GM18909 (cell line): ENCODE data around the gene PDE10A.

ENCODE experiments used
- ATAC-seq: cut with Tn5 transposase; IDR thresholded peaks from one replicate; pipeline ENCODE4 v1.9.1; 2021; ENCODE audit warnings: mild to moderate bottlenecking; ENCODE audit not compliant: unreplicated experiment, poor library complexity

PDE10A gene

DNA sequence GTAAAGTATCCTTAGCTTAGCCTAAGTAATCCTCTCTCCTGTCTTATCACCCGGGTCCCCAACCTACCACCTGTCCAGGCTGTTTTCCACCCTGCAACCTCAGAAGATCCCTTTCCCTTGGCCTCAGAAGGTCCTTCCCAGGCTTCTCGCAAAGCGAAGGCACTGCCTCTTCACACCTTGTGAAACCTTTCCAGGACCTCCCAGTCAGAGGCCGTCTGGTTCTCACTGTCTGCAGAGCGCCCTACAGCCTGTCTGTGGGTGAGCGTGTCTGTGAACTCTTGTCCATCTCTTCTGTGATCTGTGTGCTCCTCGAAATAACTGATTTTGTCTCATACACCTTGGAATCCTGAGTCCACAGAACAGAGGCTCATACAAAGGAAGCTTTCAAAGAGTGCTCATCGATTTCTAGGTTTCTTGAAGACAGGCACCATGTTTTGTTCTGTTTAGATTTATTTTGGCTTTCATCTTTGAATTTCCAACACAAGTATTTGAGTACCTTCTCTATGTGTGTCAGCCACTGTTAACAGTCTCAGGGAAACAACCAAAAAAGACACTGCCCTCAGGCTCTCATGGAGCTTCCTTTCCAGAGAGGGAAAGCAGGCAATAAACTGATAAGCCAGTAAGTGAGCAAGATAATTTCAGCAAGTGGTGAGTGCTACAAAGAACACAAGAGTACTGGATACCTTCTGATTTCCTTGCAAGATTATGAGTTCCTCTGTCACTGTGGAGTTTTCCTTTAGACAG lies 6.3 kb downstream of the PDE10A start:
- no peak for ATAC-seq

GRCh38 chr6:165655191-165655590 lies 7.8 kb downstream of the PDE10A start:
- no peak for ATAC-seq

DNA sequence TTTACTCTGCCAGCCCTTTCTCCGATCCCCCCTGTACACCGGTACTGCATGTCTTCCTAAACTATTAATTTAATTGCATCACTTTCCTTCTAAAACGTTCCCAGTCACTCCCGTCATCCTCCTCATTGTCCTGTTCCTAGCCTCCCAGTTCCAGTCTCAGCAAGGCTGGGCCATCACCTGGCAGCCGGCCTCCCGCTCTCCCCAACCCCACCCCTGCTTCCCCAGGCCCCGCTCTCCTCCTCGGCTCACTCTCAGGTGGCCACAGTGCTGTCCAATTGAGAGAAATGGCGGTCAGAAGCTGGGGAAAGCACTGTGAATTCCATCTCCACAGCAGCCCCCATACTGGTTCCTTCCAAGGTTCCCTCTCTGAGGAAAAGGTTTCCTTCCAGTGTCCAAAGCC lies 8.9 kb downstream of the PDE10A start:
- ATAC-seq: no peak

- ATAC-seq: no peak
Observed at GRCh38 chr6:165653607-165654006, 9.4 kb downstream of the PDE10A start.

DNA sequence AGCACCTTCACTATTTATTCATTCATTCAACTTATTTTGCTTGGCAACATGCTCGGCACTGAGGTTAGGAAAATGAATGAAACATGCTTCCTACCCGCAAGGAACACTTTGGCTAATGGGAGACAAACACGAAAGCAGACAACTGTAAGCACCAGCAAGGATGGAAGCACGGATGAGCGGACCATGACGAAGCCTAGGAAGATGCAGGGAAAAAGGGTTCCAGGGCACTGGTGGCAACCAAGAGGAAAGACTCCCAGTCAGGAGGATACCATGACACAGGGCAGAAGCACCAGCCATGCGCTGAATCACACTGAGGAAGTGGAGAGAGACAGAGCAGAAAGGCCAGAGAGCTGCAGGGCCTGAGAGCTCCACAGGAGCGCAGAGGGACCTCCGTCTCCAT lies 9.8 kb downstream of the PDE10A start:
- ATAC-seq: no peak

- no peak for ATAC-seq
Observed at GRCh38 chr6:165652766-165653165, 10.3 kb downstream of the PDE10A start.

DNA sequence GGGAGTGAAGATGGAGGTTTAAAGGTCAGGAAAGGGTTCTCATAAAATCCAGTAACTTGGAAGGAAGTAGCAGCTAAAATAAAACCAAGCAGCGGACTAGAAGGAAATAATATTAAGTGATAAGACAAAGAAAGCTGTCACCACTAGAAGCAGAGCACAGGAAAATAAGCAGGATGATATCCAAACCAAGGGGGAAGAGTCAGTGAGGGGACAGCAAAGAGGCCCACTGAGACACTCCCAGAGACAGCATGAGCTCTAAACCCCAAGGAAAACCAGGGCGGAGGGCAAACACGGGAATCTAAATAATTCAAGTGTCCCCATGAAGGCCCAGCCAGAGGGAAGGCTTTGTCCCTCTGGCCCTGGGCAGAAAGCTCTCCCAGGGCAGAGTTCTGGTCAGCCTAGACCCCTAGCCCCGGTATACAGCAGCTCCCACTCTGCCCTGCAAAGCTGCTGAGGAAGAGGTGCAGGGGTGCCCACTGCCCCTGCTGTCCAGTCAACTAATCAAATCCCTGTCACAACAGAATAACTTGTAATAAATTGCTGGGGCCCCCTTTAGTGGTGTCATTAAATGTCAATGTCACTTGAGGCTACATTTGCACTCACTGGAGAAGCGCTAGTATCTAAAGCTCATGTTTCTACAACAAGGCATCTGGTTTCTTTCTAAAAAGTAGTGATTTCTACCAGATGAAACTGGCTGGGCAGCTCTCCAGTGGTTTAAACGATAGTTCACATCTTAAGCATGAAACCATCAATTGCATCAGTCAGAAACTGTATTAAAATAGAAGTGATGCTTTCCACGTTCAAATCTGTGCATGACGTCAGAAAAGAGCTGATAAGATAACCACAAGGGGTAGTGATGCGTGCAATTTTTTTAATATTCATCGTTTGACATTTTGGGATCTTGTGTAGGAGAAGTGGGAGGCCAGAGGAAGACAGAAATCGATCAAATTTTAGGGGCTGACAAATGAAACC lies 13.6 kb downstream of the PDE10A start:
- no peak for ATAC-seq

DNA sequence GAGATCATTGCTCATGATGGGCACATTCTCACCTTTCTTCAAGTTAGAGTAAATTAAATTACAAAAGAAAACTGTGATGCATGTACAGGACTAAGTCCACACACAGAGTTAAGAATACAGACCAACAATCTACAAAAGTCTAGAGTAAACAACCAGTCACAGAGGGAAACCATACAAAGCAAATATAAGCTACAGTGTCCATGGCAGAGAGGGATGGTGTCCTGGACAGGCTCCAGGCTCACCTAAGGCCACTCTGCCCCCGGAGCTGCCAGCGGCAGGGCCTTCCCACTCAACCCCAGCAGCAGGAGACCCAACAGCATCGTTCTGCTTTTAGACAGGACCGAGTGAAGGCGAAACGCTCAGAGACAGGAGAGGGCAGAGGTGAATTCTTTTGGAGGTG lies 16.0 kb downstream of the PDE10A start:
- no peak for ATAC-seq

- ATAC-seq: no peak
Observed at GRCh38 chr6:165645919-165646318, 17.1 kb downstream of the PDE10A start.

DNA sequence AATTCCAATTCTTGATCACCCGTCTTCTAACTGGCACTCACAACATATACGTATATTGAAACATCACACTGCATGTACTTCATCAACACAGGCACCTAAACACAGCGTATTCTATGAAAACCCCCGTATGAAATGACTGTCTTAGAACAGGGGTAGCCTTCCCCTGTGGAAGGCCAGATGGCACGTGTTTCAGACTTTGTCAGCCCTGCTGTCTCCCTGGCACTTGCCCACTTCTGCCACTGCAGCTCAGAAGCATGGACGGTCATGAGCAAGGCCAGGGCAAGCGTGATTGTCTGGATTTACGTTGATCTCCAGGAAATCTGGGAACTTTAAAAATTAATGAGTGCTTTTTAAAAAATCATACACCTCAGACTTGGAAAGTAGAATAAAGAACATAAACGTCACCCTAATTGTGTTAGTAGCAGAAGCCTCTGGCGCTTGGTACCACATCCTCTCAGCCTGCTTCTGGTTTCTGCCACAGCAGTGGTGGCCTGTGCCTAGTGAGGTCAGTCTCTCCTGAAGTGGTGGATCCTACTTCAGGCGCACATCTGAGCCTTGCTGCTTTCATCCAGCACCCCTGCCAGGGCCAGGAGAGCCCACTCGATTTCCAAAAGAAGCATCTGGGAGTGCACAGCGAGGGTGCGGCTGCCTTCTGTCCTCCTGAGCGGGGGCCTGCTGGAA lies 18.3 kb downstream of the PDE10A start:
- ATAC-seq: no peak

GRCh38 chr6:165643015-165643414 lies 20.0 kb downstream of the PDE10A start:
- ATAC-seq: no peak

- no peak for ATAC-seq
Observed at GRCh38 chr6:165641672-165642156, 21.3 kb downstream of the PDE10A start.

GRCh38 chr6:165640806-165641205 lies 22.2 kb downstream of the PDE10A start:
- ATAC-seq: no peak

DNA sequence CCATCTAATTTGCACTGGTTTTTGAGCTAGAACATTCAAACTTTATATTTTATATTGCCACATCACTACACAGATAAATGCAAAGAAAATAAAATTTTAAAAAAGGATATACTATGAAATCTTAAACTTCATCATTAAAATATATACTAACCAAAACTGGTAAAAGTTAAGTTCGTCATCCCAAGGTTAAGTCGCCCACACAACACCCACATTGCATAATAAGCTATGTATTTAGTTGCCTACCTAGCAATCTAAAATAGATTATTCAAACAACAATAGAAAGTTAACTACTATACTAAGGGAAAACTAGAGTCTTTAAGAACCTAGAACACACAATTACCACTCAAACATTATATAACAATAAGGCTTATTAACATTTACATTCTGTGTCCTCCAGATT lies 24.5 kb downstream of the PDE10A start:
- ATAC-seq: no peak

GRCh38 chr6:165637586-165637985 lies 25.5 kb downstream of the PDE10A start:
- ATAC-seq: no peak

DNA sequence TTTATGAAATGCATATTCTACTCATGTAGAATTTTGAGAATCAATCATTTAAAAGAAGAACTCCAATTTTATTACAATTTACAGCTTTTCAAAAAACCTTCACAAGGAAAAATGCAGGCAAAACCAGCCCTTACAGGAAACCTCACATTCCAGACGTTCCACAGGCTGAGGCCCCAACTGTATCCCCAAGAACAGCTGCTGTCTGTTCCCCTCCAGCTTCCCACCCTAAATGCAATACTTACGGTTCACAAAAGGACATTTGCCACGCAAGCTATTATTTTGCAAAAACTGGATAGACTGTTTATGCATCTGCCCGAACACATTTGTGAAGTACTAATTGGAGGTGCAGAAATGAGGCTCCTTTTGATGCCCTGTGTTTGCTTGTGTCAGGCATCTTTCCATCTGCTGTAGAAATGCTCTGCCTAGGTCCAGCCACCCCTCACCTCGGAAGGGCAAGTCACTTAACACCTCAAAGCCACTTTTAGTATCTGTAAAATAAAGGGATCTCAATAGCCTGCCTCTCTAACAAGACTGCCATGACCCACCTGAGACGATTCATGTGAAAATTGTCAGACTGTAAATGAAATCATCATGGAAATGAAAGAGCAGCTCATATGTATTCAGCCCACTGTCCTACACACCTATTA lies 26.5 kb downstream of the PDE10A start:
- no peak for ATAC-seq

DNA sequence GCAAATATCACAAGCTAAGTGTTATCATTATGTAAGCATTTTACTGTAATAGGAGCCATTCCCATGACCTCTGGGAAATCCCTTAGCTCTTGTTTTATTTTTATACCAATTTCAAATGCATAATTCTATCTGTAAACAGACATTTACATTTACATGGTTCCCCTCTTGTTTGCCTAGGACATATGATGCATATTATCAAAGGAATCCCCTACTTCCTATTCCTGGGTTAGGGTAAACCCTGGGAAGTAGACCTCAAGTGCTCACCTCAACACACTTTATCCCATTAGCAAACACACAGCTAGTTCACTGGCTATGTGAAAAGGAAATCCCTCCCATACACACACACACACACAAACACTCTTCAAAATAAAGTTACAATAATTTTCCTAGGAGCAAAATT lies 27.1 kb downstream of the PDE10A start:
- no peak for ATAC-seq

GRCh38 chr6:165634101-165634880 lies 28.8 kb downstream of the PDE10A start:
- ATAC-seq: no peak

DNA sequence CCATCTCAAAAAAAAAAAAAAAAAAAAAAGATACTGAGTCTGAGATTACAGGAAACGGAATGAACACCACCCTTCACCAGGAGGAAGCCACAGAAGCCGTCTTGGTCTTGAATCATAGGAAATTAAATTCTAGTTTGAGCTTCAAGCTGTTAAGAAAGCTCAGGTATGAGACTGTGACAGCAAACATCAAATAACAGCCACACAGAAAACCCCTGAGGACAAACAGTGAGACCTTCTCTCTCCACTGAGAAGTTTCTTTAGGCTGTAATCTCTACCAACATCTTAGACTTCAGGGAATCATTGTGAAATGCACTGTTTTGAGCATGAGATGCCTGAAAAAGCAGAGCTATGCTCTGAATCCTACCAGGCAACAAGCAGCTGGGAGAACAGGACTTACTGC lies 30.8 kb downstream of the PDE10A start:
- ATAC-seq: no peak
